Endodermal cell (in vitro differentiated cells): ENCODE measurements around the gene TPP1. TPM values are rescaled to one million over a fixed set of nuclear protein-coding genes. Genes with fewer than 3 reads are reported as not detected.

ENCODE experiments used
- DNase-seq: peaks from one replicate; pipeline ENCODE4 v3.0.0-alpha.2; 2017
- H3K27ac ChIP-seq: 2 replicates; pipeline ENCODE4 v1.5.1; 2013; ENCODE audit warnings: mild to moderate bottlenecking, low read depth, low read length, moderate library complexity
- H3K27me3 ChIP-seq: 2 replicates; pipeline ENCODE4 v1.6.1; 2013; ENCODE audit warnings: mild to moderate bottlenecking, low read length, moderate library complexity; ENCODE audit not compliant: insufficient read depth, control insufficient read depth, poor library complexity, severe bottlenecking
- H3K36me3 ChIP-seq: 2 replicates; pipeline ENCODE4 v1.7.0; 2013; ENCODE audit warnings: mild to moderate bottlenecking, low read length, moderate library complexity; ENCODE audit not compliant: control insufficient read depth, insufficient read depth
- H3K4me1 ChIP-seq: one replicate; pipeline ENCODE4 v1.7.0; 2013; ENCODE audit warnings: low read length; ENCODE audit not compliant: control insufficient read depth, insufficient read depth
- H3K4me3 ChIP-seq: 2 replicates; pipeline ENCODE4 v1.5.1; 2013; ENCODE audit warnings: mild to moderate bottlenecking, low read length, moderate library complexity
- H3K9ac ChIP-seq: 2 replicates; pipeline ENCODE4 v1.6.1; 2013; ENCODE audit warnings: mild to moderate bottlenecking, low read length, moderate library complexity; ENCODE audit not compliant: poor library complexity, severe bottlenecking; ENCODE audit errors: extremely low read depth
- H3K9me3 ChIP-seq: 2 replicates; pipeline ENCODE4 v1.6.1; 2013; ENCODE audit warnings: mild to moderate bottlenecking, low read length, moderate library complexity; ENCODE audit not compliant: control insufficient read depth
- H3K27ac Mint-ChIP-seq: 2 replicates; pipeline ENCODE4 v1.8.0; 2020; ENCODE audit warnings: mixed read lengths
- H3K27me3 Mint-ChIP-seq: 2 replicates; pipeline ENCODE4 v1.8.0; 2021; ENCODE audit warnings: mild to moderate bottlenecking, mixed read lengths; ENCODE audit not compliant: insufficient read depth
- H3K36me3 Mint-ChIP-seq: 2 replicates; pipeline ENCODE4 v1.8.0; 2020; ENCODE audit warnings: low read depth, mixed read lengths
- H3K4me1 Mint-ChIP-seq: 2 replicates; pipeline ENCODE4 v1.8.0; 2020; ENCODE audit warnings: mixed read lengths
- H3K4me3 Mint-ChIP-seq: 2 replicates; pipeline ENCODE4 v1.8.0; 2020; ENCODE audit warnings: mild to moderate bottlenecking, moderate library complexity, mixed read lengths
- H3K9me3 Mint-ChIP-seq: 2 replicates; pipeline ENCODE4 v1.8.0; 2020; ENCODE audit warnings: mild to moderate bottlenecking, mixed read lengths
- WGBS, 2 experiments: methylation state at CpG; one replicate each; pipeline versions ENCODE4 v1.1.5 to v1.1.7; 2013; ENCODE audit warnings: missing lambda C conversion rate in 2 of 2, mixed read lengths in 1 of 2; ENCODE audit not compliant: insufficient coverage in 1 of 2, insufficient read length in 1 of 2; 5-methylcytosine and 5-hydroxymethylcytosine counted together
- total RNA-seq, 2 donors: library from RNA; stranded (reverse); fragmentation: NEBNext Ultra II Directional in 1 of 2; extraction: Animal tissue kit (Norgen Biotek cat#: 25700) in 1 of 2; gene quantifications; 2 replicates in 1 of 2; 3 replicates in 1 of 2; pipeline ENCODE4 v1.2.1, GENCODE V29; 2021
- TF ChIP-seq, protein P1 (sequence below): fragments of 200-600 bp; sonication (generic); conservative IDR thresholded peaks from 2 replicates; pipeline ENCODE4 v1.5.0; 2021; ENCODE audit warnings: antibody characterized with exemption, mild to moderate bottlenecking

TPP1 gene
- total RNA-seq, 2 donors from 2014 or later = 68.3 to 71.0 TPM

- H3K9me3 ChIP-seq = no peaks in the 10 kb centered on the region
- H3K27me3 Mint-ChIP-seq = no peaks in the 10 kb centered on the region
- no peaks in the 10 kb centered on the region for H3K9me3 Mint-ChIP-seq
- TF ChIP-seq, protein P1, sequence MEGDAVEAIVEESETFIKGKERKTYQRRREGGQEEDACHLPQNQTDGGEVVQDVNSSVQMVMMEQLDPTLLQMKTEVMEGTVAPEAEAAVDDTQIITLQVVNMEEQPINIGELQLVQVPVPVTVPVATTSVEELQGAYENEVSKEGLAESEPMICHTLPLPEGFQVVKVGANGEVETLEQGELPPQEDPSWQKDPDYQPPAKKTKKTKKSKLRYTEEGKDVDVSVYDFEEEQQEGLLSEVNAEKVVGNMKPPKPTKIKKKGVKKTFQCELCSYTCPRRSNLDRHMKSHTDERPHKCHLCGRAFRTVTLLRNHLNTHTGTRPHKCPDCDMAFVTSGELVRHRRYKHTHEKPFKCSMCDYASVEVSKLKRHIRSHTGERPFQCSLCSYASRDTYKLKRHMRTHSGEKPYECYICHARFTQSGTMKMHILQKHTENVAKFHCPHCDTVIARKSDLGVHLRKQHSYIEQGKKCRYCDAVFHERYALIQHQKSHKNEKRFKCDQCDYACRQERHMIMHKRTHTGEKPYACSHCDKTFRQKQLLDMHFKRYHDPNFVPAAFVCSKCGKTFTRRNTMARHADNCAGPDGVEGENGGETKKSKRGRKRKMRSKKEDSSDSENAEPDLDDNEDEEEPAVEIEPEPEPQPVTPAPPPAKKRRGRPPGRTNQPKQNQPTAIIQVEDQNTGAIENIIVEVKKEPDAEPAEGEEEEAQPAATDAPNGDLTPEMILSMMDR = no peak
- H3K27ac Mint-ChIP-seq = no peak overlapping the region
- peaks cover 30% of the 10 kb centered on the region for H3K36me3 Mint-ChIP-seq
- H3K4me3 Mint-ChIP-seq = no peak overlapping the region
- DNase-seq = no peak
- peak overlapping the region; percentile 93 for H3K4me3 ChIP-seq
- peaks cover 46% of the 10 kb centered on the region for H3K36me3 ChIP-seq
- H3K27me3 ChIP-seq = no peaks in the 10 kb centered on the region
- H3K27ac ChIP-seq = peak overlapping the region; percentile 67
- peak overlapping the region; percentile 82 for H3K9ac ChIP-seq
- peaks cover 14% of the 10 kb centered on the region for H3K4me1 Mint-ChIP-seq
- 64 to 72% methylated on average over 3 of the region's 3 CpGs for WGBS, 2 experiments
- peaks cover 5% of the 10 kb centered on the region for H3K4me1 ChIP-seq
Measured at GRCh38 chr11:6604790-6605189, 14.4 kb downstream of the TPP1 start.

GRCh38 chr11:6604081-6604626 is 15.1 kb downstream of the TPP1 start:
- Histone ChIP-seq H3K9ac (peak overlapping the region; percentile 82), H3K36me3 (peaks cover 46% of the 10 kb centered on the region), H3K4me3 (peak overlapping the region; percentile 93), H3K27me3 (no peaks in the 10 kb centered on the region), H3K4me1 (peaks cover 5% of the 10 kb centered on the region), H3K27ac (peak overlapping the region; percentile 67), H3K9me3 (no peaks in the 10 kb centered on the region)
- TF ChIP-seq, protein P1 = peak; percentile 40
- peaks cover 14% of the 10 kb centered on the region for H3K4me1 Mint-ChIP-seq
- 0% methylated on average over 1 to 20 of the region's 20 CpGs for WGBS, 2 experiments
- peaks cover 30% of the 10 kb centered on the region for H3K36me3 Mint-ChIP-seq
- H3K9me3 Mint-ChIP-seq = no peaks in the 10 kb centered on the region
- peak; percentile 79 for DNase-seq
- no peak overlapping the region for H3K27ac Mint-ChIP-seq
- H3K4me3 Mint-ChIP-seq = no peak overlapping the region
- H3K27me3 Mint-ChIP-seq = no peaks in the 10 kb centered on the region

- peak within 1 kb of the TSS; percentile 93 for H3K4me3 ChIP-seq
- TF ChIP-seq, protein P1 = no peak
- 0 to 2% methylated on average over 15 to 72 of the region's 72 CpGs for WGBS, 2 experiments
- no peaks in the 10 kb centered on the region for H3K27me3 ChIP-seq
- no peaks in the 10 kb centered on the region for H3K9me3 ChIP-seq
- peak within 1 kb of the TSS; percentile 67 for H3K27ac ChIP-seq
- peak within 1 kb of the TSS; percentile 82 for H3K9ac ChIP-seq
- H3K36me3 ChIP-seq = peaks cover 45% of the 10 kb centered on the region
- H3K4me1 Mint-ChIP-seq = peaks cover 14% of the 10 kb centered on the region
- peaks cover 5% of the 10 kb centered on the region for H3K4me1 ChIP-seq
- H3K27me3 Mint-ChIP-seq = no peaks in the 10 kb centered on the region
- no peak within 1 kb of the TSS for H3K27ac Mint-ChIP-seq
- no peak within 1 kb of the TSS for H3K4me3 Mint-ChIP-seq
- H3K9me3 Mint-ChIP-seq = no peaks in the 10 kb centered on the region
- H3K36me3 Mint-ChIP-seq = peaks cover 28% of the 10 kb centered on the region
- peak; percentile 97 for DNase-seq
Measured at GRCh38 chr11:6603287-6604080, 15.7 kb downstream of the TPP1 start, which contains the start of the genes ILK and RRP8. TSS of gene ILK (plus strand) at chr11:6603774. CDS start at chr11:6604272, 498 bp downstream. TSS of gene RRP8 (minus strand) at chr11:6603616. CDS start at chr11:6603502, 114 bp downstream.
